ENCODE measurements around the gene BCAN. TPM values are rescaled to one million over a fixed set of nuclear protein-coding genes. Genes with fewer than 3 reads are reported as not detected.

BCAN gene
- total RNA-seq: not detected

GRCh38 chr1:156641761-156642264 lies at the start of gene BCAN:
Gene BCAN, plus strand, starts transcription at chr1:156642117. Its CDS starts 3,938 bp downstream, at chr1:156646055.
- Mint-ChIP-seq H3K36me3 (no peaks in the 10 kb centered on the region), H3K4me1 (peaks cover 24% of the 10 kb centered on the region), H3K4me3 (peak within 1 kb of the TSS; percentile 36), H3K27ac (no peak within 1 kb of the TSS), H3K9me3 (no peaks in the 10 kb centered on the region), H3K27me3 (peaks cover 89% of the 10 kb centered on the region)
- no peak for DNase-seq

- no peak for DNase-seq
- Mint-ChIP-seq H3K9me3 (no peaks in the 10 kb centered on the region), H3K4me1 (peaks cover 25% of the 10 kb centered on the region), H3K36me3 (peaks cover 21% of the 10 kb centered on the region), H3K4me3 (peak overlapping the region; percentile 82), H3K27me3 (no peaks in the 10 kb centered on the region), H3K27ac (peak overlapping the region; percentile 68)
These were observed 49.6 kb upstream of the BCAN start for GRCh38 chr1:156592158-156592909.

- H3K4me3 Mint-ChIP-seq: peak overlapping the region; percentile 82
- no peak for DNase-seq
- peak overlapping the region; percentile 68 for H3K27ac Mint-ChIP-seq
- no peaks in the 10 kb centered on the region for H3K27me3 Mint-ChIP-seq
- peaks cover 21% of the 10 kb centered on the region for H3K36me3 Mint-ChIP-seq
- peaks cover 27% of the 10 kb centered on the region for H3K4me1 Mint-ChIP-seq
- no peaks in the 10 kb centered on the region for H3K9me3 Mint-ChIP-seq
These were observed 48.8 kb upstream of the BCAN start for GRCh38 chr1:156592910-156593660.

GRCh38 chr1:156593661-156593989 lies 48.3 kb upstream of the BCAN start:
- Mint-ChIP-seq H3K27me3 (no peaks in the 10 kb centered on the region), H3K4me1 (peaks cover 29% of the 10 kb centered on the region), H3K36me3 (peaks cover 26% of the 10 kb centered on the region), H3K27ac (no peak overlapping the region), H3K4me3 (no peak overlapping the region), H3K9me3 (no peaks in the 10 kb centered on the region)
- DNase-seq: no peak

- H3K36me3 Mint-ChIP-seq: peaks cover 32% of the 10 kb centered on the region
- no peaks in the 10 kb centered on the region for H3K27me3 Mint-ChIP-seq
- no peak overlapping the region for H3K4me3 Mint-ChIP-seq
- DNase-seq: no peak
- no peaks in the 10 kb centered on the region for H3K9me3 Mint-ChIP-seq
- H3K27ac Mint-ChIP-seq: peak overlapping the region; percentile 67
- H3K4me1 Mint-ChIP-seq: peaks cover 33% of the 10 kb centered on the region
These were observed 47.7 kb upstream of the BCAN start for GRCh38 chr1:156594190-156594589.

GRCh38 chr1:156595016-156595415 lies 46.9 kb upstream of the BCAN start:
- DNase-seq: no peak
- Mint-ChIP-seq H3K9me3 (no peaks in the 10 kb centered on the region), H3K36me3 (peaks cover 36% of the 10 kb centered on the region), H3K4me3 (no peak overlapping the region), H3K27ac (peak overlapping the region; percentile 9), H3K4me1 (peaks cover 40% of the 10 kb centered on the region), H3K27me3 (no peaks in the 10 kb centered on the region)

- no peak overlapping the region for H3K27ac Mint-ChIP-seq
- no peak for DNase-seq
- no peaks in the 10 kb centered on the region for H3K9me3 Mint-ChIP-seq
- H3K27me3 Mint-ChIP-seq: no peaks in the 10 kb centered on the region
- peaks cover 34% of the 10 kb centered on the region for H3K4me1 Mint-ChIP-seq
- peaks cover 49% of the 10 kb centered on the region for H3K36me3 Mint-ChIP-seq
- no peak overlapping the region for H3K4me3 Mint-ChIP-seq
These were observed 45.5 kb upstream of the BCAN start for GRCh38 chr1:156596426-156596825.

GRCh38 chr1:156598125-156598524 lies 43.8 kb upstream of the BCAN start:
- Mint-ChIP-seq H3K4me3 (peak overlapping the region; percentile 4), H3K27ac (peak overlapping the region; percentile 97), H3K4me1 (peaks cover 41% of the 10 kb centered on the region), H3K9me3 (no peaks in the 10 kb centered on the region), H3K36me3 (peaks cover 47% of the 10 kb centered on the region), H3K27me3 (no peaks in the 10 kb centered on the region)
- DNase-seq: no peak

GRCh38 chr1:156598731-156599432 lies 43.0 kb upstream of the BCAN start:
- DNase-seq: no peak
- Mint-ChIP-seq H3K36me3 (peaks cover 44% of the 10 kb centered on the region), H3K27ac (peak overlapping the region; percentile 97), H3K4me3 (peak overlapping the region; percentile 33), H3K4me1 (peaks cover 38% of the 10 kb centered on the region), H3K27me3 (no peaks in the 10 kb centered on the region), H3K9me3 (no peaks in the 10 kb centered on the region)

- DNase-seq: no peak
These were observed 42.1 kb upstream of the BCAN start for GRCh38 chr1:156599811-156600210.

GRCh38 chr1:156600733-156601121 lies 41.2 kb upstream of the BCAN start:
- no peaks in the 10 kb centered on the region for H3K27me3 Mint-ChIP-seq
- H3K27ac Mint-ChIP-seq: peak overlapping the region; percentile 97
- DNase-seq: no peak
- H3K4me1 Mint-ChIP-seq: peaks cover 35% of the 10 kb centered on the region
- H3K4me3 Mint-ChIP-seq: peak overlapping the region; percentile 100
- H3K9me3 Mint-ChIP-seq: no peaks in the 10 kb centered on the region
- peaks cover 36% of the 10 kb centered on the region for H3K36me3 Mint-ChIP-seq

More at GRCh38 chr1:156599811-156600210, 42.1 kb upstream of the BCAN start:
- Mint-ChIP-seq H3K27me3 (no peaks in the 10 kb centered on the region), H3K9me3 (no peaks in the 10 kb centered on the region), H3K36me3 (peaks cover 41% of the 10 kb centered on the region), H3K4me1 (peaks cover 35% of the 10 kb centered on the region), H3K27ac (peak overlapping the region; percentile 97), H3K4me3 (peak overlapping the region; percentile 100)

GRCh38 chr1:156601122-156601830 lies 40.6 kb upstream of the BCAN start, which contains the start of gene GPATCH4:
Gene GPATCH4, minus strand, starts transcription at chr1:156601479.
- Mint-ChIP-seq H3K27me3 (no peaks in the 10 kb centered on the region), H3K36me3 (peaks cover 36% of the 10 kb centered on the region), H3K27ac (peak within 1 kb of the TSS; percentile 97), H3K4me3 (peak within 1 kb of the TSS; percentile 100), H3K4me1 (peaks cover 35% of the 10 kb centered on the region), H3K9me3 (no peaks in the 10 kb centered on the region)
- DNase-seq: peak; percentile 82

GRCh38 chr1:156601892-156602291 lies 40.0 kb upstream of the BCAN start:
- H3K27ac Mint-ChIP-seq: peak overlapping the region; percentile 97
- H3K9me3 Mint-ChIP-seq: no peaks in the 10 kb centered on the region
- H3K27me3 Mint-ChIP-seq: no peaks in the 10 kb centered on the region

GRCh38 chr1:156602557-156602993 lies 39.3 kb upstream of the BCAN start:
- H3K4me1 Mint-ChIP-seq: peaks cover 32% of the 10 kb centered on the region
- no peak for DNase-seq
- no peak overlapping the region for H3K4me3 Mint-ChIP-seq
- no peaks in the 10 kb centered on the region for H3K27me3 Mint-ChIP-seq
- peaks cover 29% of the 10 kb centered on the region for H3K36me3 Mint-ChIP-seq
- H3K9me3 Mint-ChIP-seq: no peaks in the 10 kb centered on the region
- H3K27ac Mint-ChIP-seq: peak overlapping the region; percentile 71

More at GRCh38 chr1:156601892-156602291, 40.0 kb upstream of the BCAN start:
- peaks cover 34% of the 10 kb centered on the region for H3K36me3 Mint-ChIP-seq
- H3K4me1 Mint-ChIP-seq: peaks cover 35% of the 10 kb centered on the region
- no peak for DNase-seq
- H3K4me3 Mint-ChIP-seq: peak overlapping the region; percentile 100

Measured in activated naive CD8-positive, alpha-beta T cell treated with anti-CD3 and anti-CD28 coated beads for 36 hours (primary cell).